ENCODE data around the gene AQP1.

The AQP1 gene

DNA sequence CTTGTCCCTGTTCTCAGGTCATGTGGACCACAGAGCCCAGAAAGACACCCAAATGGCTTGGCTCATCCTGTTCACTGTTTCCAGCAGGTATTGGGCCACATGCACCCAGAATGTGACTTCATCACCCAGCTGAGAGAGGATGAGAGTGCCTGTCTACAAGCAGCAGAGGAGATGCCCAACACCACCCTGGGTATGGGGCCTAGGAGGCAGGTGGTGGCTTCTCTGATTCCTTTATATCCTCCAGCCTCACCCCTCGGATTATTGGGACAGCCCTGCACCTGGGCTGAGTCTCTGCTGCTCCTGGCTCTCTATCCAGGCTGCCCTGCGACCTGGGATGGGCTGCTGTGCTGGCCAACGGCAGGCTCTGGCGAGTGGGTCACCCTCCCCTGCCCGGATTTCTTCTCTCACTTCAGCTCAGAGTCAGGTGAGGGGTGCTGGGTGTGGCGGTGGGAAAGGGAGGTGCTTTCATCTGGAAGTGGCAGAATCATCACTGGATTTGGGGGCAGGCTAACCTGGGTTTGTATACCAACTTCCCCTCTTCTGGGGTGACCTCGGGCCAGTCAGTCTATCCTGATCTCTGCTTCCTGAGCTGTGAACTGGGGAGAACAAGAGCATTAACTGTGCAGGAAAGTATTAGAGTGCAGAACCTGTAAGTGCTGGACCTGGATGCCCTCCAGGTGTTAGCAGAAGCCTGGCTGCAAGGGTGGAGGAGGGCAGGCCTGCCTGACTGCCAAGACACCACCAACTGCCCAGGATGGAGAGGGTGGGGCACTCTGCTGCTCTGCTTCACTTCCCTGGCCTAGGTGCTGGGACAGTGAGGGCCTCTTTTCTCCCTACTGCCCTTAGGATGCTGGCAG is 57.3 kb downstream of the AQP1 start:
- Histone ChIP-seq H3K36me3 (ENCODE audit: control insufficient read depth, insufficient read depth, low read length) (no peaks in the 10 kb centered on the region), H3K4me3 (replicated peaks; ENCODE audit: low read depth, low read length) (no peak overlapping the region), H3K27me3 (replicated peaks; ENCODE audit: control insufficient read depth, insufficient read depth, low read length) (no peaks in the 10 kb centered on the region; the same call in none of the 2 replicates)
- DNase-seq (ENCODE audit: extremely low read depth, insufficient read length): no peak
- TF ChIP-seq, protein P1, sequence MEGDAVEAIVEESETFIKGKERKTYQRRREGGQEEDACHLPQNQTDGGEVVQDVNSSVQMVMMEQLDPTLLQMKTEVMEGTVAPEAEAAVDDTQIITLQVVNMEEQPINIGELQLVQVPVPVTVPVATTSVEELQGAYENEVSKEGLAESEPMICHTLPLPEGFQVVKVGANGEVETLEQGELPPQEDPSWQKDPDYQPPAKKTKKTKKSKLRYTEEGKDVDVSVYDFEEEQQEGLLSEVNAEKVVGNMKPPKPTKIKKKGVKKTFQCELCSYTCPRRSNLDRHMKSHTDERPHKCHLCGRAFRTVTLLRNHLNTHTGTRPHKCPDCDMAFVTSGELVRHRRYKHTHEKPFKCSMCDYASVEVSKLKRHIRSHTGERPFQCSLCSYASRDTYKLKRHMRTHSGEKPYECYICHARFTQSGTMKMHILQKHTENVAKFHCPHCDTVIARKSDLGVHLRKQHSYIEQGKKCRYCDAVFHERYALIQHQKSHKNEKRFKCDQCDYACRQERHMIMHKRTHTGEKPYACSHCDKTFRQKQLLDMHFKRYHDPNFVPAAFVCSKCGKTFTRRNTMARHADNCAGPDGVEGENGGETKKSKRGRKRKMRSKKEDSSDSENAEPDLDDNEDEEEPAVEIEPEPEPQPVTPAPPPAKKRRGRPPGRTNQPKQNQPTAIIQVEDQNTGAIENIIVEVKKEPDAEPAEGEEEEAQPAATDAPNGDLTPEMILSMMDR (IDR thresholded peaks at IDR 0.05; ENCODE audit: insufficient read depth, low read length, poor library complexity, severe bottlenecking): no peak

DNA sequence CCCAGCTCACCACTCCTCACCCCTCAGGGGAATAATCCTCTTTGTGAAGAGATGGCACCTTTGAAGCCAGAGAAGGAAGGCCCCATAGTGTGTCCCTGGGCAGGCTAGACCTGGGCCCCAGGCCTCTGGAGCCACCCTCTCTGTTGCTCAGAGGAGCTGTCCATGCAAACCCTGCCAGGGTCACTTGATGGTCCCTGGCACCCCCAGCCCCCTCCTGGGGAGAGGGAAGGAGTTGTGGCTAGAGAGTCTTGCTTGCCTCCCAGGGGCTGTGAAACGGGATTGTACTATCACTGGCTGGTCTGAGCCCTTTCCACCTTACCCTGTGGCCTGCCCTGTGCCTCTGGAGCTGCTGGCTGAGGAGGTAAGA is 57.9 kb downstream of the AQP1 start:
- H3K36me3 ChIP-seq (ENCODE audit: control insufficient read depth, insufficient read depth, low read length): no peaks in the 10 kb centered on the region
- no peak overlapping the region for H3K4me3 ChIP-seq (replicated peaks; ENCODE audit: low read depth, low read length)
- TF ChIP-seq, protein P1 (IDR thresholded peaks at IDR 0.05; ENCODE audit: insufficient read depth, low read length, poor library complexity, severe bottlenecking): no peak
- no peaks in the 10 kb centered on the region; the same call in 1 of the 2 replicates for H3K27me3 ChIP-seq (replicated peaks; ENCODE audit: control insufficient read depth, insufficient read depth, low read length)
- no peak for DNase-seq (ENCODE audit: extremely low read depth, insufficient read length)

DNA sequence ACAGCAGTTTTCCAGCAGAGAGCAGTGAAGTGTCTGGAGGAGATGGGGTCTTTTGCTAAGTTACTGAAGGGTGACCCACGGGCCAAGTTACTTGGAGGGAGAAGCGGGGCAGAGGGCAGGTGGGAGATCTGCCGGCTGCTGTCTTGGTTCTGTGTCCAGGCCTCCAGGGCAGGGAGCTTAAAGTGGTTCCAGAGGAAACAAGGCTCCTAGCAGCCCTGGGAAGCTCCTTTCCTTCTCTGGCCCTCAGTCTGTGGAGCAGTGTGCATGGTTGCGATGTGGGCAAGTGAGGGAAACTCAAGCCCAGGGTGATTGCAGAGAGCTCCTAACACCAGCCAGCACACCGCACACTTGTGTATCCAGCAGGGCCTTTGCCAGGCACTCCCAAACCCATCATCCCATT is 58.4 kb downstream of the AQP1 start:
- no peaks in the 10 kb centered on the region; the same call in 1 of the 2 replicates for H3K27me3 ChIP-seq (replicated peaks; ENCODE audit: control insufficient read depth, insufficient read depth, low read length)
- TF ChIP-seq, protein P1 (IDR thresholded peaks at IDR 0.05; ENCODE audit: insufficient read depth, low read length, poor library complexity, severe bottlenecking): no peak

DNA sequence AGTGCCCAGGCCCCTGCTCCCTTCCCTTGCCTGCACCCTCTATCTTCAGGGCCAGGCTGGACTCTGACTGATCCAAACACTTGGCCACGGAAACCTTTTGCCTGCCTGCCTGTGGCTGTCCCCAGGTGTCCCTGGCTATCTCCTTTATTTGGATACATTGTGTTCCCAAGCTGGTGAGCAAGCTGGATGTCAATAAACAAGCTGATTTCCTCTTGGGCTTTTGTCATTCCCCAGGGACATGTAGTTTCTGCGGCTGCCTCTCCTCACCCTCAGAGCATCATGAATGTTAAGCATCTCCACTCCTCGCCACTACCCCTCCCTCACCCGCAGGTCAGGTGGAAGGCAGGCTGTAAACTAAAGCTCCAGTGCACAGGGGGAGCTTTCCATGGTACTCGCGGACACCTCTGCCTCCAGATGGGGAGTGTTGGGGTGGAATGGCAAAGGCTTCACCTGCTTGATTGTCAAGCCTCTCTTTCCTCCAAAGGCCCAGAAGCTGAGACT is 59.0 kb downstream of the AQP1 start:
- TF ChIP-seq, protein P1 (IDR thresholded peaks at IDR 0.05; ENCODE audit: insufficient read depth, low read length, poor library complexity, severe bottlenecking): no peak
- DNase-seq (ENCODE audit: extremely low read depth, insufficient read length): no peak
- no peak overlapping the region for H3K4me3 ChIP-seq (replicated peaks; ENCODE audit: low read depth, low read length)
- H3K27me3 ChIP-seq (replicated peaks; ENCODE audit: control insufficient read depth, insufficient read depth, low read length): no peaks in the 10 kb centered on the region; the same call in 1 of the 2 replicates
- no peaks in the 10 kb centered on the region for H3K36me3 ChIP-seq (ENCODE audit: control insufficient read depth, insufficient read depth, low read length)

More for the DNA sequence above, 58.4 kb downstream of the AQP1 start:
- Histone ChIP-seq H3K36me3 (ENCODE audit: control insufficient read depth, insufficient read depth, low read length) (no peaks in the 10 kb centered on the region), H3K4me3 (replicated peaks; ENCODE audit: low read depth, low read length) (no peak overlapping the region)
- no peak for DNase-seq (ENCODE audit: extremely low read depth, insufficient read length)

DNA sequence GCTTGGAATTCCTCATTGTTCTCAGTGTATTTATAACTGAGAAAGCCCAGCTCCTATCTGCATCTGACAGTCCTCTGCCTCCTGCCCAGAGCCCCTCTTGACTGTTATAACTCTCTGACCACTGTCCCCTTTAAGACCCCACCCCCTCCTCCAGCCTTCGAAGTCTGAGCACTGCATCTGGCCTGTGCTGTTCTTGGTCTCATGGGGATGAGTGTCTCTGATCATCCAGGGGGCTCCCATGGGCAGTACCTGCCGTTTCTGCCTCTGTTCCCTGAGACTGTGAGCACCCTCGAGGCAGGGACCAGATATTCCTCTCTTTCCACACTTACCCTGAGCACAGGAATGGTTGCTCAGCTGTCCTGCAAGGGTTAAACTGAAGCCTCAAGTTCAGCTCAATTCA is 59.8 kb downstream of the AQP1 start:
- H3K4me3 ChIP-seq (replicated peaks; ENCODE audit: low read depth, low read length): no peak overlapping the region
- H3K36me3 ChIP-seq (ENCODE audit: control insufficient read depth, insufficient read depth, low read length): no peaks in the 10 kb centered on the region
- no peak for DNase-seq (ENCODE audit: extremely low read depth, insufficient read length)
- H3K27me3 ChIP-seq (replicated peaks; ENCODE audit: control insufficient read depth, insufficient read depth, low read length): no peaks in the 10 kb centered on the region; the same call in 1 of the 2 replicates
- TF ChIP-seq, protein P1 (IDR thresholded peaks at IDR 0.05; ENCODE audit: insufficient read depth, low read length, poor library complexity, severe bottlenecking): no peak

Data from GM06990 (cell line).